ENCODE results near the gene TTLL10.

Gene TTLL10

DNA sequence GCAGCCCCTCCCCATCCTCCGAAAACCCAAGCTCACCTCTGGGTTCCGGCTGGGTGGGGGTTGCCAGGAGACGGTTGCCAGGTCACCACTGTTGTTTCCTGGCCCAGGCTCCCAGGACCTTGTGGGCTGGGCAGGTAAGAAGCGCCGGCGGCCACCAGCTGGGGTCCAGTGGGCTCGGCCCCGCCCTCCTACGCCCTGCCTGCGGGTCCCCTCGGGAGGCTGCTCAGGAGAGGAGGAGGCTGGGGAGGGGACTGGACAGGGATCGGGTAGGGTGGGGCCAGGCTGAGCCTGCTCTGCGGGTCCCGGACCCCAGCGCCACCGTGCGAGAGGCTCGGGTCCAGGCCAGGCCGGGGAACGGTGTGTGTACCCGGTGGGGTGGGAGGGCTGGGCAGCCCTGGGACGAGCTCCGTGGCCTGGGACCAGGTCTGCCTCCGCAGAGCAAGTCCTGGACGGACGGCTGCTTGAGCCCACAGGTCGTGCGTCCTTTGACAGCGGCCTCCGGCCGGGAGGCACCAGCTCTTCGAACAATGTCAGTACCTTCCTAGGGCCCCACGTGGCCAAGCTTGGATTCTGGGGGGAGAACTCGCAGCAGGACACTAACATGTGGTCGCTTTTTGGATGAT is at the start of gene TTLL10:
TTLL10 (plus strand) TSS at position 88 of the 623 bp plus-strand sequence. CDS start 5,336 bp downstream, outside the sequence.
- no peak within 1 kb of the TSS for H3K4me3 ChIP-seq (ENCODE audit: low read depth, low read length)

DNA sequence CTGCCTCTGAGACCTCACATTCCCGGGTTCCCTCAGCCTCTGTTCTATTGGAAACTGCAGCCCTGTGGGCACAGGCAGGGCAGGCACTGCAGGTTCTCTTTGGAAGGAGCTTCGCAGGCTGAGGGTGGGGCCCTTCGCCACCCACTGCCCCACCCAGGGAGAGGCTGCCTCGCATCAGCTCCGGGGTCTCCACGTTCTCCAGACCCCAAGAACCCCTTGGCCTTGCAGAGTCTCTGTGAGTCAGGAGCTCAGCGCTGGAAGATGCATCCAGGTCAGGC is 49.2 kb upstream of the TTLL10 start:
- no peak overlapping the region for H3K4me3 ChIP-seq (ENCODE audit: low read depth, low read length)

GRCh38 chr1:1124786-1125642 is 48.7 kb upstream of the TTLL10 start:
- H3K4me3 ChIP-seq (ENCODE audit: low read depth, low read length), result no peak overlapping the region

GRCh38 chr1:1125945-1126344 is 47.7 kb upstream of the TTLL10 start:
- no peak overlapping the region for H3K4me3 ChIP-seq (ENCODE audit: low read depth, low read length)

DNA sequence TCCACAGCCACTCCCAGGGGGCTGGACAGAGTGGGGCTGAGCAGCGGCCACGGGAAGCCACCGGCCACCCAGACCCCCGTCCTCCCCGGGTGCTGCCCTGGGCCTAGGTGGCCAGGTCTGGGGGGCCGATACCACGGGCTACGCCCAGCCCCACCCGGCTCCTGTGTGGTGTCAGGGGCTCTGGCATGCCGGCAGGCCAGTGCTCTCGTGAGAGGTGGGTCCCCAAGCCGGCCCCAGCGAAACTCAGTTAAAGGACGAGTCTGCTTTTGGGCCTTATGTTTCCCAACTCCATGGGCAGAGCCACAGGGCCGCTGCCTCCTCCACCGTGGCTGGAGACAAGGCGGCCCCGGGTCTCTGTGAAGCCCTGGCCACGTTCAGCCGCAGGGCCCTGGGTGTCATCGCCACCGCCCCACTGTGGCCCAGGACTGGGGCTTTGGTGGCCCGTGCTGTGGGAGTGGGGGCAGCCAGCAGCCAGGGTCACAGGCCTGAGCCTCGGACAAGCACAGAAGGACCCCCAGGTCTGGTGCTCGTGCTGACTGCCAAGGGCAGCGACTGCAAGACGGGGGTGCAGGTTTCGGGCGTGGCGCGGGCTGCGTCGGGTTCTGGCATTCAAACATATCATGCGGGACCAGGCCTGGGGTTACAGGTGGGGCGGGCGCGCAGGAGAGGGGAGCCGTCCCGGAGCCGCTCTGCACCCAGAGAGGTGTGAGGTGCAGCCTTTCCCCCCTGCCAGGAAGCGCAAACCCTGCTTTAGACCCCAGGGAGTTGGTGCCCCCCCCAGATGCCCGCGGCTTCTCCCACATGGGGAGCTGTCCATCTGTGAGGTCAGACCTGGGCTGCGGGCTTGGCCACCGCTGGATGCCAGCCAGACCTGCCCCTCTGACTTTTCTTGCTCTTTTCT is 45.9 kb upstream of the TTLL10 start:
- H3K4me3 ChIP-seq (ENCODE audit: low read depth, low read length), result no peak overlapping the region

DNA sequence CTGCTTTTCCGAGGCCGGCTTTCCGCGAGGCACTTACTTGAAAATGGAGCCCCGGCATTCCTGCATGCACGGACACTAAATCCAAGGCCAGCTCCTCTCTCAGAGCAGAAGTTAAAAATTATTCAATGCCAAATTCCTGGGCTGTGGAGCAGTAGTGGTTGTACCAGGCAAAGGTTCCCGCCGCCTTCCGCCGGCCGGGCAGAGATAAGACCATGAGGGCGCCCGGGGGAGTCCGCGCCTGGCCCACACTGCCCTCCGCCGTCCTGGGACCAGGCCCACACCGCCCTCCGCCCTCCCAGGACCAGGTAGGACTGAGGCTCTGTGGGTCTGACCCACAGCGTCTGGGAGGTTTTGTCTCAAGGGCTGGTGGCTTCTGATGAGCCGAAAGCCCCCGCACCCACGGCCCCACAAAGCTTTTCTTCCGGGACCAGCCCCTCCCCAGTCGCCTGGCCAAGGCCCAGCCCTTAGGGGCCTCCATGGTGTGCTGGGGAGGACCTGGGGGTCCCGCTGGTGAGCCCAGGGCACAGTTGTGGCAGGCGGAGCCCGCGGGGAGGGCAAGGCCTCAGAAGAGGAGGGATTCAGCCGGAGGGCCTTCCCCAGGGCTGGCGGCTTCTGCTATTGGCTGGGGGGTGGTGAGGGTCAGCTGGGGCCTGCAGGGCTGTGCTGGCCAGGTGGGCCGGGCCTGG is 45.1 kb upstream of the TTLL10 start:
- no peak overlapping the region for H3K4me3 ChIP-seq (ENCODE audit: low read depth, low read length)

DNA sequence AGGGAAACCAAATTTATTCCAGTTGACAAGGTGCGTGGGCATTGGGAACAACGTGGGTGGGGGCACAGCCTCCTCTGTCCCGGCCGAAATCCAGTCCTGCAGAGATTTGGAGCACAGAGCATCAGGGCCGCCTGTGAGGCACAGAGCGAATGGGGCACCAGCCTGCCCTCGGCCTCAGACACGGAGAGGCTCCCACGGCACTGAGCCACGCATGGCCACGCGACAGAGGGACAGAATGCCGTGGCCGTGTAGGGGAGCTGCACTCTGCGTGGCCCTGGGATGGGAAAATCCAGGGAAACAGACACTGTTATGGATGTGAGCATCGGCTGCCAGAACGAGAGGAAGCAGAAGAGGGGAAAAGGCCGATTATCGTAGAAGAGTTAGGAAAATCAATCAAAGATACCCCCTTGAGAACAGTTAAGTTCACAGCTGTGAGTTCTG is 44.3 kb upstream of the TTLL10 start:
- no peak overlapping the region for H3K4me3 ChIP-seq (ENCODE audit: low read depth, low read length)

DNA sequence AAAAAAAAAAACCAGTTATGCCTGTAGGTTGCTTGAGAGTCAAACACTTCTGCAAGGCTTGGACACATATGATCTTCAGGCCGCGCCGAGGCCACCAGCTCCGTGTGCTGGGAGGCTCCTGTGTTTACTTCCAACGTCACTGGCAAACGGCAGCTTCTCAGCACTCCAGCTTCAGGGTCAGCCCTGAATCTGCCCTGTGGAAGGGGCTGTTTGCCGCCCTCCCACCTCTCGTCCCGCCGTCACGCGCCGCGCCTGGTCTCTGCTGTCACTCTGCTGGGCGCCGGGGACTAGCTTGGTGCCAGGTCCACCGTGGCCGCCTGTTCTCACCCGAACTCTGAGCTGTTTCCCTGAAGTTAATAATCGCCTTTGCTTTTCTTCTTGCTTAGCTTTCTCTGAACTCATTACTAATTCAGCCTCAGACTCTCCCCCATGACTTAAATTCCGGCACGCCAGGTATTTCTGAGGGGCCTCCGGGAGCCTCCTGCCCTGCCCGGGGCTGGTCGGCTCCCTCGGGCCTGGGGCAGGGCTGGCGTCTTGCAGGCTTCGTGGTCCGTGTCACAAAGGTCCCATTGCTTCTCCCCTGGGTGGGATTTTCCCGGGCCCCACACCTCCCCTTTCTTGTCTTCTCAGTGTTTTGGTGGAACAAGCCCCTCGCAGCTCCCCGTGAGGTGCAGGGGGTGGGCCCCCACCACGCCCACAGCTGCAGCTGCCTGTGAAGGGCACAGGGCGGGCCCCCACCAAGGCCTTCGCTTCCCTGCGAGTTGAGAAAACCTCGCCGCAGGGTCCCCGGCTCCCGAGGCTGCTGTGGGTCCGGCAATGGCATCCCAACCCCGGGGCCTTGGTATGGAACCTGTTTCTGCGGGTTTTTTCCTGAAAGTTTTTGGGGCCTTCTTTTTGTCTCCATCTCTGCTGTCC is 43.2 kb upstream of the TTLL10 start:
- no peak overlapping the region for H3K4me3 ChIP-seq (ENCODE audit: low read depth, low read length)

DNA sequence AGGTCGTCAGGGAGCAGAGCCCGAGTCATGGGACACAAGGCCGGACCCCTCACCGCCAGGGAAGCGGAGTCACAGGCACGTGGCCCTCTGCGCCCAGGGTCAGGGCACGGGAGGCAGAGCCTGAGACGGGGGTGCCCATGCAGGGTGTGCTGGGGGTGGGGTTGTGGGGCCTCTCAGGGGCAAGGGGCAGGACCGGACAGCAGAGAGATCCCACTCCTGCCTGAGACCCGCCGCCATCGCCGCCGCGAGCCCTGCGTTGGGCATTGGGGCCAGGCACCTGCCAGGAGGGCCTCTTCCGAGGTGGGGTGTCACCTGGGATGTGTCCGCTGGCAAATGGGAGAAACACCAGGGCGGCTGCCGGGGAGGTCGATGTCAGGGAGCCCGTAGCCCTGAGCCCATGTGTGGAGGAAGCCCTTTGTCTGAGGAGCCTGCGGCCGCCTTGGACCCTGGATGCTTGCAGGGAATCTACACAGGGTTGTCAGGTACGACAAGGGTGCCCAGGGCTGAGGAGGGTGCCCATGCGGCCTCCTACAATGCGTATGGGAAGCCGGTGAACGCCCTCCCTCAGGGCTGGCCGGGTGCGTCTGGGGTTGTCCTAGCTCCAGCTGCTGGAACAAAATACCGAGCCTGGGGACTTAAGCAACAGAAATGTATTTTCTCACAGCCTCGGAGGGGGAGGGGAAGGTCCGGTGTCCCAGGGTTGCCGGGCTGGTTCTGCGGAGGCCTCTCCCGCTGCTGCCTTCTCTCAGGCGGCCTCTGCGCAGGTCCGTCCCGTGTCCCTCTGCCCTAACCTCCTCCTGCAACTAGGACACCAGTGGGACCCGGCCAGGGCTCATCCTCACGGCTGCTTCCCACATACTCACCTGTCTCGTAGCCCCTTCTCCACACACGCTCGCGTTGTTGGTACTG is 41.4 kb upstream of the TTLL10 start:
- H3K4me3 ChIP-seq (ENCODE audit: low read depth, low read length), result no peak overlapping the region

GRCh38 chr1:1132956-1133750 is 40.5 kb upstream of the TTLL10 start:
- no peak overlapping the region for H3K4me3 ChIP-seq (ENCODE audit: low read depth, low read length)

DNA sequence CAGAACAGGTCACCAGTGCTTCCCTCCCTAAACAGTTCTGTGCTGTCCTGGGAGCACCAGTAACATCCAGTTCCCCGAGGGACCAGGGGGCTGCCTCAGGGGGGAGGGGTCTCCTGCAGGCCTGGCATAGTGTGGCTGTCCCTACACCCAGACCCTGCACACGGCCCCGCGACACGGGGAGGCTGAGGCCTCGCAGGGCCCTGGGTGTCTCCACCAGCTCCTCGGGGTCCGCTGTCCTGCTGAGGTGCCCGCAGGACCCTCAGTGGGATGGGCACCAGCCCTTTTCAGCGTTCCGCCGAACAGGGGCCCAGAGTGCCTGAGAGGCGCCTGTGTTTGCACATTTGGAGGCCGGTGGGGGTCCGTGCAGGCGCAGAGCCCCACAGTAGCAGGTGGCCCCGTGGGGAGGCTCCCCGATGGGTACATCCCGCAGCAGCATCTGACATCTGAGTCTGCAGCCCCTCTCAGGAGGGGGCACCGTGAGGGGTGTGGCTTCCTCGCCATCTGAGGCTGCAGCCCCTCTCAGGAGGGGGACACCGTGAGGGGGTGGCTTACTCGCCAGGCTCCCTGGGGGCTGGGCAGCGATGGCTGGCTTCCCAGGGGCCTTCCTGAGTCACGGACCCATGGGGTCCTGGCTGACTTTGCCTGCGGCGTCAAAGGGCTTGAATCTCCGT is 39.2 kb upstream of the TTLL10 start:
- H3K4me3 ChIP-seq (ENCODE audit: low read depth, low read length), result no peak overlapping the region

- no peak overlapping the region for H3K4me3 ChIP-seq (ENCODE audit: low read depth, low read length)
These were observed 38.1 kb upstream of the TTLL10 start for GRCh38 chr1:1135339-1136136.

- no peak overlapping the region for H3K4me3 ChIP-seq (ENCODE audit: low read depth, low read length)
These were observed 37.0 kb upstream of the TTLL10 start for GRCh38 chr1:1136547-1137230.

DNA sequence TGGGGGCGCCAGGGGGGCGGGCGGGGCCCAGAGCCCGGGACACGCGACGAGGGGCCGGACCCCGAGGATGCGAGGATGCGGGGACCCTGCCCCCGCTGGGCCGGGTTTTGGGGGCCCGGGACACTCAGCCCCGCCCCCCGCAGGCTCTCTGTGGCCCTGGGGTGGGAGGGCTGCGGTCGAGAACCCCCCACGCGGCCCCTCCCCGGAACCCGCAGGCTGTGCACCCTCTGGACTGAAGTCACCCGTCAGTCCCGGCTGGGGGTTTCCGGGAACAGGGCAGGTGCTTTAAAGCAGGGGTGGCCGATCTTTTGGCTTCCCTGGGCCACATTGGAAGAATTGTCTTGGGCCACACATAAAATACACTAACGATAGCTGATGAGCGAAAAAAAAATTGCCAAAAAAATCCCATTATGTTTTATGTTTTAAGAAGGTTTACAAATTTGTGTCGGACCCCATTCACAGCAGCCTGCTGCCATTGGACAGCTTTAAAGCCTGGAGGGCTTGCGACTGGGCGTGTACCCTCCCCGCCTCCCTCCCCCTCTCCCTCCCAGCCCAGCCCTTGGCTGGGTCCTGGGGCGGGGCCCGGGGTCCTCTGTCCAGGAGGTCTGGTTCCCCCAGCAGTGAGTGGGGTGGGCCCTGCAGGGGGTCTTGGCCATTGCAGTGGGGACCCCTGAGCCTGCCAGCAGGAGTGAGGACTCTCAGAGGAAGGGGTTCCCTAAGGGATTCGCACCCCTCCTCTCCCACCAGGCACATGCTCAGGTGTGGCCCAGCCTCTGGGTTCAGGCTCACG is 36.2 kb upstream of the TTLL10 start:
- H3K4me3 ChIP-seq (ENCODE audit: low read depth, low read length), result no peak overlapping the region

DNA sequence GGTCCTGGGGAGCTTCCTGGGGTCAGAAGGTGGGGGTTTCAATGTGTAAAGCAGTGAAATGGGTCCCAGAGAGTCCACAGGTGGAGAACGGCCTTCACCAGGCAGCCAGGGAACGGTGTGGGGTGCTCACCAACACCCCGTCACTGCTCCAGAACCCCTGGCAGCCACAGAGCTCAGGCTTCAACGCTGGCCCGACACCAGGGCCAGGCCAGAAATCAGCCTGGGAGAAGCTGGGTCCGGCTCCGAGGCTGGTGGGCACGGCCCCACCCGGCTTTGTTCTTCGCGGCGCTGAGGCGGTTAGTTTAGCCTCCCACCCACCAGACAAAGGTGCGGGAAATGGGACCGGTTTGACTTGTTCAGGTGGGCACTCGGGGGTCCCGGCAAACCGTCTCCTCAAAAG is 33.0 kb upstream of the TTLL10 start:
- no peak overlapping the region for H3K4me3 ChIP-seq (ENCODE audit: low read depth, low read length)

Measured in iPS-11a (cell line).